Measurements from ENCODE around the gene ATXN7L2.

ATXN7L2 gene

DNA sequence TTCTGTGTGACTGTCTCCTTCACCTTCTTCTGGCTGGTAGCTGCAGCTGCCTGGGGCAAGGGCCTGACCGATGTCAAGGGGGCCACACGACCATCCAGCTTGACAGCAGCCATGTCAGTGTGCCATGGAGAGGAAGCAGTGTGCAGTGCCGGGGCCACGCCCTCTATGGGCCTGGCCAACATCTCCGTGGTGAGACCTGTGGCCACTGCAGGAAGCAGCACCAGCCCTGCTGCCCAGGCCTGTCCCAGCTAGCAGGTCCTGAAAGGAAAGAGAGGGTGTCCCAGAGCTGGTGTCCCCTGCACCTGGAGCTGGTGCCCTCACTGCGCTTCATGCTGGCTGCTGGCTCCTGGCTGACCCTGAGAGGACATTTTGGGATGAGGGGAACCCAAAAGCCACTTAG lies 5.9 kb upstream of the ATXN7L2 start:
- Histone ChIP-seq H3K27ac (no peak overlapping the region), H3K4me3 (ENCODE audit: low read depth, low read length) (no peak overlapping the region), H3K27me3 (replicated peaks) (peaks cover 5% of the 10 kb centered on the region), H3K36me3 (replicated peaks) (no peaks in the 10 kb centered on the region)
- in situ Hi-C loops (cut with HindIII; ENCODE audit: low pct_ligation_motif_present, low sequenced_read_pairs), result no loop called here
- DNase-seq, result no peak
- TF ChIP-seq, protein P1, sequence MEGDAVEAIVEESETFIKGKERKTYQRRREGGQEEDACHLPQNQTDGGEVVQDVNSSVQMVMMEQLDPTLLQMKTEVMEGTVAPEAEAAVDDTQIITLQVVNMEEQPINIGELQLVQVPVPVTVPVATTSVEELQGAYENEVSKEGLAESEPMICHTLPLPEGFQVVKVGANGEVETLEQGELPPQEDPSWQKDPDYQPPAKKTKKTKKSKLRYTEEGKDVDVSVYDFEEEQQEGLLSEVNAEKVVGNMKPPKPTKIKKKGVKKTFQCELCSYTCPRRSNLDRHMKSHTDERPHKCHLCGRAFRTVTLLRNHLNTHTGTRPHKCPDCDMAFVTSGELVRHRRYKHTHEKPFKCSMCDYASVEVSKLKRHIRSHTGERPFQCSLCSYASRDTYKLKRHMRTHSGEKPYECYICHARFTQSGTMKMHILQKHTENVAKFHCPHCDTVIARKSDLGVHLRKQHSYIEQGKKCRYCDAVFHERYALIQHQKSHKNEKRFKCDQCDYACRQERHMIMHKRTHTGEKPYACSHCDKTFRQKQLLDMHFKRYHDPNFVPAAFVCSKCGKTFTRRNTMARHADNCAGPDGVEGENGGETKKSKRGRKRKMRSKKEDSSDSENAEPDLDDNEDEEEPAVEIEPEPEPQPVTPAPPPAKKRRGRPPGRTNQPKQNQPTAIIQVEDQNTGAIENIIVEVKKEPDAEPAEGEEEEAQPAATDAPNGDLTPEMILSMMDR (IDR thresholded peaks at IDR 0.05; ENCODE audit: low read depth, low read length, missing control alignments), result no peak

DNA sequence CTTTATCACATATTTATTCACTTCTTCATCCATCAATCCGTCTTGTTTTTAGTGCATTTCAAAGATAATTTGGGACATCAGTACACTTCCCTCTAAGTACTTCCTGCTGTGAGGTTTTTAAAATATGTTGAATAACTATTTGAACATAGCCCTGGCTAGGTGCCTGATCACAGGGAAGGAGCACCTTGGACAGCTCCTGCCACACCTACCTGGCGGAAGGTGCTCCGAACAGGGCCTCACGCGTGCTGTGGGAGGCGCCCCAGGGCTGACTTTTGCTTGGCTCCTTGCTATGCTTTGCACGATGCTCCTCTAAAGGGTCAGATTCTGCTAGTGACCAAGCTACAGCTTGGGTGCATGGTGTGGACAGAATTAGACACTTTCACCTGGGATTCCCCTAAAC lies 4.9 kb upstream of the ATXN7L2 start:
- TF ChIP-seq, protein P1 (IDR thresholded peaks at IDR 0.05; ENCODE audit: low read depth, low read length, missing control alignments), result no peak
- Histone ChIP-seq H3K4me3 (ENCODE audit: low read depth, low read length) (no peak overlapping the region), H3K27ac (no peak overlapping the region), H3K36me3 (replicated peaks) (no peaks in the 10 kb centered on the region), H3K27me3 (replicated peaks) (no peaks in the 10 kb centered on the region)
- no peak for DNase-seq
- in situ Hi-C loops (cut with HindIII; ENCODE audit: low pct_ligation_motif_present, low sequenced_read_pairs), result no loop called here

DNA sequence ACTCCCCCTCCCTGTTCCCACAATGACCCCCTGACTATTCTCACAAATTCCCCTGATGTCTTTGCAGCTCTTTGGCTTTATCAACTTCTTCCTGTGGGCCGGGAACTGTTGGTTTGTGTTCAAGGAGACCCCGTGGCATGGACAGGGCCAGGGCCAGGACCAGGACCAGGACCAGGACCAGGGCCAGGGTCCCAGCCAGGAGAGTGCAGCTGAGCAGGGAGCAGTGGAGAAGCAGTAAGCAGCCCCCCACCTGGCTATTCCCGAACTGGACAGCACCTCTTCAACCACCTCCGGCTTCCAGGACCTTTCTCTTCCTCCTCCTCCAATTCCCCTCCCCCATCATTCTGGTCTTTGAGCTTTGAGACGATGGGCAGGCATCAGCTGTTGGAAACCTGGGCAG lies 4.4 kb upstream of the ATXN7L2 start:
- no peaks in the 10 kb centered on the region for H3K36me3 ChIP-seq (replicated peaks)
- no peak for DNase-seq
- TF ChIP-seq, protein P1 (IDR thresholded peaks at IDR 0.05; ENCODE audit: low read depth, low read length, missing control alignments), result no peak
- H3K27me3 ChIP-seq (replicated peaks), result no peaks in the 10 kb centered on the region
- in situ Hi-C loops (cut with HindIII; ENCODE audit: low pct_ligation_motif_present, low sequenced_read_pairs), result no loop called here
- no peak overlapping the region for H3K27ac ChIP-seq
- H3K4me3 ChIP-seq (ENCODE audit: low read depth, low read length), result no peak overlapping the region

DNA sequence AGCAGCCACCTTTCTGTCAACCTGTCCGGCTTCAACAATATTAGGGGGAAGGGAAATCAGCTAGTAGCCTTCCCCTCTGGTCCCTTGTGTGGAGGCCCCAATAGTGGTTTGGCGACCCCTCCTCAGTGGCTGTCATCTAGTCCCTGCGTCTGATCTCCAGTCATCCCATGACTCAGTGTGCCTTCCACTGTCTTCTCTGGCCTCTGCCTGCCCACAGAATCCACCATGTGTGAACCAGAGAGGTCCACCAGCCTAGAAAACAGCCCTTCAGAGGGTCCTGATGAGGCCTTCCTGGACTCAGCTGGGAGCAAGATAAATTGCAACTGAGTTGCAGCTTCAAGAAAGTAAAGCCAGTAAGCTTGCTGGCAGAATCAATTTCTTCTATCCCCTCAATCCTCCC lies 3.8 kb upstream of the ATXN7L2 start:
- H3K4me3 ChIP-seq (ENCODE audit: low read depth, low read length), result no peak overlapping the region
- TF ChIP-seq, protein P1 (IDR thresholded peaks at IDR 0.05; ENCODE audit: low read depth, low read length, missing control alignments), result no peak
- in situ Hi-C loops (cut with HindIII; ENCODE audit: low pct_ligation_motif_present, low sequenced_read_pairs), result no loop called here
- no peak for DNase-seq
- no peak overlapping the region for H3K27ac ChIP-seq
- no peaks in the 10 kb centered on the region for H3K27me3 ChIP-seq (replicated peaks)
- no peaks in the 10 kb centered on the region for H3K36me3 ChIP-seq (replicated peaks)

DNA sequence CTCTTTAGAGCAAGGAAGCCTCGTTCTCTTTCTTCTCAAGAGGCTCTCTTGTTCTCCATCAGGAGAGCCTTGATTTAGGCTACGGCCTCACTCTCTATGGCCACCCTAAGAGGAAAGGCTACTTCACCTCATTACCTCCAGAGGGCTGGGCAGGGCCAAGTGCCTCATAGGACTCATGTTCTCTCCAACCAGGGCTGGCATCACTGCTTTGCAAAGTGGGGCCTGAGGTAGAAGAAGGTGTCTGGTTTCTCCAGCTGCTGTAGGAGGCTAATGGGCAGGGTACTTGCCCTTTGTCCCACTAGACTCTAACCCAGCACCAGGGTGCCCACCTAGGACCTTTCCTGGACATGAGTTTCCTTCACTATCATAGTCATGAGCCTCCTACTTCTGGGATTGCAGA lies 2.1 kb upstream of the ATXN7L2 start:
- in situ Hi-C loops (cut with HindIII; ENCODE audit: low pct_ligation_motif_present, low sequenced_read_pairs), result no loop called here
- TF ChIP-seq, protein P1 (IDR thresholded peaks at IDR 0.05; ENCODE audit: low read depth, low read length, missing control alignments), result no peak
- Histone ChIP-seq H3K27me3 (replicated peaks) (no peaks in the 10 kb centered on the region), H3K4me3 (ENCODE audit: low read depth, low read length) (no peak overlapping the region), H3K36me3 (replicated peaks) (no peaks in the 10 kb centered on the region), H3K27ac (no peak overlapping the region)
- no peak for DNase-seq

DNA sequence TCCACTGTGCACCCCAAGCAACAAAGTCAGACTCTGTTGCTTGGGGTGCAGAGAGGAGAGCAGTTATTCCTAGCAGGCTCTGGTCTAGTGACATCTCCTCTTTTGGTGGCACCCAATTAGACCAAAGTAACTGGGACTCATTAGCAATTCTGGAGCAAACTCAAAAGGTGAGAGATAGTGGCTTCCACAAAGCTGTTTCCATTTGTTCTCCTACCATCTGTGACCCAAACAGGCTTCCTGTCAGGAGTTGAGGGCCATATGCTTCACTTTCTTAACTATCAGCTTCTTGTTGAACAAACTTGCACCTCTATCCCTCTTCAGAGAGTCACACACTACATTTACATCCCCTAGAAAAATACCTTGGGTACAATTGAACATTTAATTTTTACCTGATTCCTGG lies 1.5 kb upstream of the ATXN7L2 start:
- Histone ChIP-seq H3K27me3 (replicated peaks) (no peaks in the 10 kb centered on the region), H3K4me3 (ENCODE audit: low read depth, low read length) (no peak overlapping the region), H3K27ac (no peak overlapping the region), H3K36me3 (replicated peaks) (no peaks in the 10 kb centered on the region)
- no peak for DNase-seq
- TF ChIP-seq, protein P1 (IDR thresholded peaks at IDR 0.05; ENCODE audit: low read depth, low read length, missing control alignments), result no peak
- in situ Hi-C loops (cut with HindIII; ENCODE audit: low pct_ligation_motif_present, low sequenced_read_pairs), result no loop called here

Measured in brain microvascular endothelial cell (primary cell).